ENCODE measurements around the gene VOPP1.
A peak's percentile ranks its signal among the peaks of the same experiment; 100 is the strongest.
"Not testable (repeated sequence)": the region's sequence is repeated elsewhere in the genome, so short reads cannot be mapped to it uniquely, and the experiment has no call there.

VOPP1 gene

DNA sequence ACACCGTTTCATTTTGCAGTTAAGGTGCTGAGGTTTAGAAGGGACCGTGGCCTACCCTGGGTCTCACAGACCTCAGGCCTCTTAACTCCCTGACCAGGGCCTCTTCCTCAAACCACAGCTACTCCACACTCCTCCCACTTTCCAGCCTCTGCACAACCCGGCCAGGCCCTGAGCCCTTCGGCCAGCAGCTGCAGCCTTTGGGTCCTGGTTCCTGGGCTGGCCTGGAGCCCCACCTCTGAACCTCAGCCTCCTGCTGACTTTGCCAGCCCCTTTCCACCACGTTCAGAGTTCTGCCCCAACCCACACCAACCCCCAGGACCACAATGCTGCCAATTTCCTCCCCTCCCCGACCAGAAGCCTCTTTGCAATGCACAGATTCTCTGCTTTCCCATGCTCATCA is 84.1 kb downstream of the VOPP1 start:
- DNase-seq (ENCODE audit: low read depth): no peak

DNA sequence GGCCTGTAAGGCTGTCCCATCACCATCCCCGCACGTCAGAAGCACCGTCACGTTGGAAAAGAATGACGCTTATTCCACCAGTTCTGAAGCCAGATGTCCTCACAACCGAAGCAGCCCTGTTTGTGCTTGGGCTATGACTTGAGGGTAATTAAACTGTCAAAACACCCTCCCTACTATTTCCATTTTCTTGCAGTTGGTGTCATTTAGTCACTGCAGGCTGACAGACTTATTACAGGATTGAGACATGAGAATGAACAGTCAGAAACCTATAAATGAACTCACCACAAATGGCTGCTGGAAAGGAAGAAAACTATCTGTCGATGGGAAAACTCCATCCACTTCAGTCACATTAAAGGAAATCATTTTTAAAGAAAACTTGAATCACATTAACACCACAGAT is 85.3 kb downstream of the VOPP1 start:
- DNase-seq (ENCODE audit: low read depth): no peak

DNA sequence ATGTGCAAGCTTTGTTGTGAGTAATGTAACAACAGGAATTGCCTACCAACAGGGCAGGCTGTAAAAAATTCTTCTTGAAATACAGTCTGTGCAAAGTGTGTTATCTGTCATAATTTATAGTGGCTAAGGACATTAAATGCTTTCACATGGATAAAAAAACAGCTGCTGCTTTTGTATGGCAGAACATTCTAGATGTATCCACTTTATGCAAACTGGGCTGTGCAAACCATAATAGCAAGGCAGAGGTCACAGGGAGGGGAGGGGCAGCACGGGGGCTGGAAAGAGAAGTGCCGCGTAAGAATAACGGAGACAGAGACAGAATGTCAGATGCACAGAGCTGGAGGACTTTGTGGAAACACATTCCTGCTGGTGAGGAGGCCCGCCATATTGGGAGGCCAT is 86.1 kb downstream of the VOPP1 start:
- no peak for DNase-seq (ENCODE audit: low read depth)

DNA sequence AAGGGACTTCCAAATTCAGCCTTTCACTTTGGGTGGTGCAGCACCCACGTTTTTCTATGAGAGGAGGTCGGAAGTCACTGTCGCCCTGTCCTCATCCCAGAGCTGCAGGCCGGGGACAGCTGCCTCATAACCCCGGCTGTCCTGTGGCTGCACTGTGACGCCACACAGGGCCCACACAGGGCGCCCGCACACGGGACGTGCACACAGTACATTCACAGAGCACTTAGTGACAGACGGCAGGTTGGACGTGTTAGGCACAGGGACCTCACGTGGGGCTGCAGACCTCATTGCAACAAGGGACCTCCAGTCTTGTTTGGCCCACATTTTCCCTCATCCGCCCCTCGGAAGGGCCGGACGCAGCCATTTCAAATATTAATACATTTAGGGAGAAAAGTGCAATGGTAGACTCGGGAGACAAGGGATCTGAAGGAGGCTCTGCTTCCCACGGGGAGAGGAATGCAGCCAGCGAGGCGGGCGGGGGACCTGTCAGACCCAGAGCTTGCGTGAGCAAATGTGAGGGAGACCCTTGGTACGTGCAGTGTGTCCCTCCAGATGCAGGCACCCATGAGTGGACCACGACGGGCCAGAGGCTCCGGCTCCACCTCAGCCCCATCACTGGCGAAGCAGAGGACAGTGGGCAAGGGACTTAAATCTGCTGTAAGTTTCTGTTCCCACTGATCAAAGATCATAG is 86.7 kb downstream of the VOPP1 start:
- DNase-seq (ENCODE audit: low read depth): no peak

DNA sequence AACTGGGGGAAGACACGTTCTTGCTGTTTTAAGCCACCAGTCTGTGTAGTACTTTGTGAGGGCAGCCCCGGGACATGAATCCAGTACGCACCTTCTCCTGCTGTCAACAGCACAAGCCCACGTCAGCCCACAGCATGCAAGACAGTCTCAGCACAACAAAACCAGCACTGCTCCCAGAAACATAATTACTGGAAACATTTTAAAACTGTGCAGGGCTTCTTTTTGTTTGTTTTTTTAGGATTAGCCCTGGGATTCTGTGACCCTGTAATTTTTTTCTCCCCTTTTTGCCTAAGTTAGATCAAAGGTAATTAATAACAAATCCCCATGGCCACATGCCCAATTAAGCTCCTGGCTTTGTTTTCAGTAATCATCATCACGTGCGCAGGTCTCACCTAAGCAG is 87.5 kb downstream of the VOPP1 start:
- no peak for DNase-seq (ENCODE audit: low read depth)

DNA sequence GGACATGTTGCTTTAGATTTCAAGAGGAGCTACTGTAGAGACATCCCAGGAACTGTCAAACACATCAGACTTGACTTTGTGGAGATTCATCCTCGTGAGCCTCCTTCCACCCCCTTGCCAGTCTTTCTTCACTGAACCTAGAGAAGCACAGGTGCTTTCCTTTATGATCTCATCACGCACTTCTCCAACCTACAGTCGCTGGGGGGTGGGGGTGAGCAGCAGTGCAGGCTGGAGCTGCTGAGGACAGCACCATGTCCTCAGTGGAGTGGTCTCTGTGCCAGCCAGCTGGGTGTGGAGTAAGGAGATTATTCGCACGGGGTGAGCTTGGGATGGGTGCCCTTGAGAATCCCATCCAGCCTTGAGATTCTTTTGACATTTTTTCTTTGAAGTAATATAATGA is 88.1 kb downstream of the VOPP1 start:
- DNase-seq (ENCODE audit: low read depth): no peak

DNA sequence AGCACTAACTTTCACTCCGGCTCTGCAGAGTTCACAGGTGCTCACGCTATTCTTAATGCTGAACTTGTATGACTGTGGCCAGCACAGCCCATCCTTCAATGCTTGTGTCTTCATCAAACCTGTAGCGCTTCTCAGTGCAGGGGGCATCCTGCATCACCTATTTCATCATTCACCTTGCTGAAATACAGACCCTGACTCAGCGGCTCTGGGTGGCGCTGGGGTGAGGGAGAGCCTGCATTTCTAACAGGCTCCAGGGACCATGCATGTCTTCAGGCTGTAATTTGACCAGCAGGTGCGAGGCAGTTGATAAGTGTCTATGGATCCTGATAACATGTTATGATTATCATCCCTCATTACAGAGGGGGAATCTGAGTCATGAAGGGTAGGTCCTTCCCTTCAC is 89.3 kb downstream of the VOPP1 start:
- no peak for DNase-seq (ENCODE audit: low read depth)

DNA sequence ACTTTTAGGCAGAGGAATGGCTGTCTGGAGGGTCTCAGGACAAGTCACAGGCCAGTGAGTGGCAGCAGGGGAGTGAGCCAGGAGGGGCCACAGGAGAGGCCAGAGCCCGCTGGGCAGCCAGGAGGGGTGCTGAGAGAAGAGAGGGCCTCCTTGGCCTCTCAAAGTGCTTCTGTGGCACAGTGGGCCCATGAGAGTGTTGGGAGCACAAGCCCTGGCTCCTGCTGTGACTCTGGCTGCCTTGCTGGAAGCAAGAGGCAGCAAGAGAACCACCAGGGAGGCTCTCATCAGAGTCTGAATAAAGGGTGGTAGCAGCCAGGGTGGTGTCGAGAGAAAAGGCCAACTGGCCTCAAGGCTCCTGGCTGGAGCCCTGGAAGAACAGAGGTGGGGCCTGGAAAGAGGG is 91.1 kb downstream of the VOPP1 start:
- no peak for DNase-seq (ENCODE audit: low read depth)

DNA sequence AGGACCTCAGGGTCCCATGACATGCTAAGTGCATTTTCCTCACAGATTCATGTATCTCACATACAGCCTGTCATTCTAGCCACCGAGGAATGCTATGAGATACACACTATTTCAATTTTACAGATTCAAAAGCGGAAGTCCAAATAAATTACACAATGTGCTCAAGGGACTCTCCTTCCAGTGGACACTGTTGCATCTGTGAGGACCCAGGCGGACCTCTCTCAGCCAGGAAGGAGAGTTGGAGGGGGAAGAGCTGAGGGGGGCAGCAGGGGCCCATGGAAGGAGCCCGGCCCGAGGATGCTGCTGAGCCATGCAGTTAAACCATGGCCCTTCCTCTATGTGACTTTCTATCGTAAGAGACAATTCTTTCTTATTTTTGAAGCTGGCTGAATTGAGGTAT is 93.6 kb downstream of the VOPP1 start:
- DNase-seq (ENCODE audit: low read depth): no peak

DNA sequence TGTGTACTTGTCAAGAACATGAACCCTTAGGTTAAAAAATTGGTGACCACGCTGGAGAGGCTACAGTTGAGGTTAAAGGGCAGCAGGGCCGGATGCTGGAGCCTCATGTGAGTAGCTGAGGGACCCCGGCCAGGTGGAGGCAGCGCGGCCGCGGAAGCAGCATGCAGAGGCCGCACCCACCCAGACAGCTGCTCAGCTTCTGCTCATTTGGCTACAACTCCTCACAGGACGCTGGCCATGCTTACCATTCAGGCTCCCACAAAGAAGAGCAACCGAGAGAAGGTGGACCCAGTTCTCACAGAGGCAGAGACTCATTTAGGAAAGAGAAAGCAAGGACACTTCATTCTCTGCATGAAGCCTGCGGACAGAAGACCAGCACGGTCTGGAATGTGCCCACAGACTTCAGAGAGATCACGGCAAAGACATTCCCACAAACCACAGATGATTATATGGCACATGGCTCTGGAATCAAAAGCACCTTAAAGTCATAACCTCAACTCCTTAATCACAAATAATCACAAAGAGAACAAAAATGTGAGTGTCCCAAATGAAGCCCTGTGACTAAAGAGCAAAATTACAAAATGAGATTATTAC is 94.4 kb downstream of the VOPP1 start:
- peak; percentile 50 for DNase-seq (ENCODE audit: low read depth)

DNA sequence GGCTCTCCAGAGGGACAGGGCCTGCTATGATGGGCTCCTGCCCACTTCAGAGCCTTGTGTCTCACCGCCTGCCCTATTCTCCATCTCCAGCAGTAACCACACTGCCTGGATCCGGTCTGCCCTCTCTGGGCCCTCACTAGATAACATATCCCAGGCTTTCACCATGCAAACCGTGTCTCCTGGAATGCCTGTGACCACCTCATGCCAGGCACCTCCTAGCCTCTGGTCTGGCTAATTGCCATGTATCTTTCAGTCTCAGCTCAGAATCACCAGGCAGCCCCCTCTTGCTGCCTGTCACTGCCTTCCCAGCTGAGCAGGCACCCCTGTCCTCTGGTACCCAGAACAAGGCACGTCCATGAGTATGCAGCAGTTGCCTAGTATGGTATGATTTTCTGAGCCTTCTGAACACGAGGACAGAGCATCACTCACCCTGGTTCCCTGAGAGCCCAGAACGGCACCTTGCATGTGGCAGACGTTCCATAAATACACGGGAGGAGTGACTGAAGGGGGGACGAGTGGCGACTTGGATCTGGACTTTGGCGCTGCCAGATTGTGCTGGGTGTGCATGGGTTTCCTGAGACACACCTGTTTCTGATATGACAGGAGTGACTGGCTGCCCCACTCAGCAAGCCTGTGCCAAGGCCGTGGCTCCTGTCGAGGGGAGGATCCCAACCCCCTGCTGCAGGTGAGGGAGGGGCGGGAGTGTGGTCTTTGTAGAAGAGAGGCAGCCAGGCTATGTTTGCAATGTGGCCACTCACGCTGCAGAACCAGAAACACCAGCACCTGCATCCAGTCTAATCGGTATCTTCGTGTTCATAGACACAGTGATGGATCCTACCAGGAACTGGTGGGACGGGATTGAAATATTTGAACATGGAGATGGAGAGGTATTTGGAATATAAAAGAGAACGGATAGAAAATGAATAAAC is 95.2 kb downstream of the VOPP1 start:
- no peak for DNase-seq (ENCODE audit: low read depth)

DNA sequence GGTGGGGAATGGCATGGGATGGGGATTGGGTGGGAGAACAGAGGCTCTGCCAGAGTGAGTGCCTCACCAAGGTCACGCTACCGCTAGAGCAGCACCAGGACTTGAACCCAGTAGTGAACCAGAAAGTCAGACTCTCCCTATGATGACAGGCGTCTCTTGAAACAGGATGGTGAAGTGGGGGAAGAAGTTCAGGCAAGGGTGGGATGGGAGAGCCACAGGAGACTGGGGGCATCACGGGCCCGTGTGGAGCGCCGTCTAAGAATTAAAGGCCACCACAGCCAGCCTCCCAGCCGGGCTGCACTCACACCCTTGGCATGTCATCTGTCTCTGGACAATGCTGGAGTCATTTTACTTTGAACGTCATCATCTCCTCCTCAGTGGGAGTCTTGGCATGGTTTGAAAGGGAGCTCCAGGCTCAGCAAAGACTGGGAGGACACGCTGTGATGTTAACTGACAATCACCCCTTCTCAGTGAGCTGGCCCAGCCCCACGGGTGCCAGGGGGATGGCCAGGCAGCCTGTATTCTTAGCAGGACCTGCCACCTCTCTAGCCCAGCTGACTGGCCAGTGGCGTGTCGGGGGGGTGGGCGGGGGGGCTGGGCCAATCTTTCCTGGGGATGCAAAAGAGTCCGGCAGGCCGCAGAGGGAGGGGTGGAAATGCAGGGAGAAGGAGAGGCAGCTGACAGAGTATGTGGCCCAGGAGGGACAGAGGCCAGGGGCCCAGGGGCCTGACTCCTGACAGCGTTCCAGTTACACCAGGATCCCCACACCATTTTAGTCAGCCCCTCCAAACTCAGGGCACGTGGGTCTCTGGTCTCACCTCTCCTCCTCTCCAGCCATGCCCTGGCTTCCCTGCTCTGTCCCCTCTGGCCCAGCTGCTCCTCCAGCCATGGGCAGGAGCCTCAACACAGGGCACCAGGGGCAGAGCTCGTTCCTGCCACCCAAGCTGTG is 96.2 kb downstream of the VOPP1 start:
- no peak for DNase-seq (ENCODE audit: low read depth)

DNA sequence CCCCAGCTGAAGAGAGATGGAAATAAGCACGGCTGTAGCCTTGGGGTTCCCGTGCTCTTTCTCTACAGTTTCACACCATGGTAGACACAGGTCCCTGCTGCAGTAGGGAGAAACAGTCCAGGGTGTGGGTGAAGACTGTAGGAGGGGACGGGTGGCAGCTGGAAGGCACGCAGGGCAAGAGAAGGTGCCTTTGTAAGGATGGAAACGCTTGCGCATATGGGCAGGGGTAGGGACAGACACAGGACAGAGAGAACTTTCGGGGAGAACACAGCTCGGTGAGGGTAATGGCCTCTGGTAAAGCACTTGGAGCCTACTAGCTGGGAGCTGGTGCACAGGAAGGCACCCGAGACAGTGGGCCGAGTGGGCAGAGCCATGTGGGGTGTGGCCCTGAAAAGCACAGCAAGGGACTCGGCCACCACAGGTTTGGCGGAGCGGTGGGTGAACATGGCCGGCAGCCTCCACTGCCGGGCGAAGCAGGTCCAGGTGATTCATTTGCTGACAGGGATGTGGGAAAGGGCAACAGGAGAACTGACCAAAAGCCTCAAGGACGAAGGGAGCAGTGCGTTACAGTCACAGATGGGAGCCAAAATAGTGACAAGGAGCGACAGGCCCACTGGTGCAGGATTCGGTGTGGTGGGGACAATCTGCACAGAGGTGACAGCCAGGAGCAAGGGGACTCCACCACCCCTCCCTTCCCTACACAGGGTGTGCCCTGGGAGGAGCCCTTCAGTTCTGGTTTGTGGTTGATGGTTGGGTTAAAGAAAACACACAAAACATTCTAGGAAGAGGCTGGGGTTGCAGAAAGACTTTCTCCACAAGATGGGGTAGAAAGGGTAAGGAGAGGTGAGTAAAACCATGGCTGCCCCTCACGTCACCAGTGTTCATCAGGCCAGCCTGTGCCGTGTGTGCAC is 97.1 kb downstream of the VOPP1 start:
- no peak for DNase-seq (ENCODE audit: low read depth)

DNA sequence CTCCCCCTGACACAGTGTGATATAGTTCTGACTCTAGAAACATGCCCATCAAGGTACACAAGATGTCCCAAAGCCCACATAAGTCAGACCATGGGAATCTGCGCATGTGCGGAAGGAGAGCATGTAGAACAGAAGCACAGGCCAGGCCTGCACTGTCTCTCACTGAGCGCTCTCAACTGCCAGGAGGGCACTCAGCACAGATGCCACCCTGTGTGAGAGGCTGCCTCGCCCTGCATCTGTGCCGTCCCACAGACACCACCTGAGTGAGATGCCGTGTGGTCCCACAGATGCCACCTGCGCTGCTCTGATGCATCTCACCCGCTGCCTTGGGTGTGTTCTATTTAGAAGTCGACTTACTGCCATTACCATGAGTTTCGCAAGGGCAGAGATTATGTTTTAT is 98.4 kb downstream of the VOPP1 start:
- no peak for DNase-seq (ENCODE audit: low read depth)

DNA sequence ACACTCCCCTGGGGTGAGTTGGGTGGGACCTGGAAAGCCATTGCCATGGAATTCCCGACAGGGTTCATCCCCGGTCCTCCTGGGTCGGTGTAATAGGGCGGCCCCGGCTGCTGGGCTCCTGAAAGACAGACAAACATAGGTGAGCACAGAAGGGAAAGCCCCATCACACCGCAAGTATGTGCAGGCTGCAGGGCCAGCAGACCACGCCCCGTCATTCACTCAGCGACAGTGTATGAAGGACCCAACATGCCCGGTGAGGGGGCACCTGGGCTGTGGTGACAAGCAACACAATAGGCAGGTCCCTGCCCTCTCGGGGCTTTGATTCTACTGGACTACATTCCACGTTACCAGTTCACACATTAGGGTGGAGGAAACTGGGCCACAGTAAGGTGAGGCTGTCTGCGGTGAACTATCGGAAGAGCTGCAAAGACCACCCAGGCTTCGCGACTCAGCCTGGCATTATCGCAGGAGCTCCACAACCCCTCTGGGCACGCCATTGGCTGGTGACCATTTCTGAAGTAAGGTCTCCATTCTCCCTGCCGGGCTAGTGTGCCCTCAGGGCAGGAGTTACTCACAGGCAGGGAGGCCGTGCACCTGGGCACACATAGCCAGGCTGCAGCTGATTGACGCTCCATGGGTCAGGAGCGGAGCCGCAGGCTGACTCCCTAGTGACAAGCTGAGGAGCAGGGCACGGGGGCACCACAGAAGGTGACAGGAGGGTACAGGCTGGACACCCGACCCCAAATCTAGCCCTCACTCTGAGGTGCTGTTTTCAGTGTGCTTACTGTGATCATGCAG is 99.2 kb downstream of the VOPP1 start:
- DNase-seq (ENCODE audit: low read depth): no peak

DNA sequence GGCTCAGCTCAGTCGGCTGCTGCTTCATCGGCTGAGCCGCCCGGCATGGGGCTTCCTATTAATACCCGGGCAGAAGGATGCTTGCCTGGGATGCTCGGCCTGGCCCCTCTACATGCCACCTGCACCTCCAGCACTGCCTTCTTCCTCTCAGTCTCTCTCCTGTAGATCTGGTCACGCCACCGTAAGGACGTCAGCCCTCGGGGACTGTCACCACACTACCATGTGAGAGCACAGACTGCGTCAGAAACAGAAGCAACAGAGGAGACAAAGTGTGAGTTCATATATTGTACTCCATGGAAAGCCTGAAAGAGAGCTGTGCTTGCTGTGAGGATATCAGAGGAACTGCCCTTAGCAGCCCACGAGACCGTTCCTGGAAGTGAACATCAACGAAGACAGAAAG is 99.9 kb downstream of the VOPP1 start:
- not testable (repeated sequence) for DNase-seq (ENCODE audit: low read depth)

DNA sequence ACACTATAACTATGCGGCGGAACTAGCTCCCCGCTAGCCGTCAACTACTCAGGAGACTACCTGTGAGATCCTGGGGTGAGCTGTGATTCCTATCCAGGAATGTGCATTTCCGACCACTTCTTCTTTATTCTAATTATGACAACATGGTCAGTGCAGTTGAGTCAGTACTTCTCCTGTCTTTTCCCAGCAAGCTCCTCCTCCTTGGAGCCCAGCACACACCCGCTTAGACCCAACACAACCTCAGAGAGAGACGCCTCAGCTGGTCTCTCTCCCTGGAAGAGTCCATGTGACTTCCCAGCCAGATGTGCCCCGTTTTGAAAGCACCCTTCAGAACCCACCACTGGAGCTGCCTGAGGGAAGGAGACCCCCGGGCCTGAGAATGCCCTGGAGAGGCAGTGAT is 100.7 kb downstream of the VOPP1 start:
- not testable (repeated sequence) for DNase-seq (ENCODE audit: low read depth)

DNA sequence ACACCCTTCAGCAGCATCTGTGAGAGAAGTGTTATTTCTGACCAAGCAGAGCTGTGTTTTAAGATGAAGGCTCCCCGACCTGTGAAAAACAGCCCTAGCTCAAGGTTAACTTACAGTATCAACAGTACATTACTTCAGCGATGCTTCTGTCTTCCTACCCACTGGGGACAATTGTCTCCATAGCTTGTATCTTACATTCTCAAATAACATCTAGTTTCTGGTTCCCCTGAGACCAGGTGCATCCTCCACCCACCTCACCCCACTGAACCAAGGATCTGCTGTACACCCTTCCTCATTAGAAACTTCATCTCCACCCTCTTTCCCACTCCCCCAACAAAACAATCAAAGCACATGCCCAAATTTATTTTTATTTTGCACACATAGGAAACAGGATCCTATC is 102.0 kb downstream of the VOPP1 start:
- no peak for DNase-seq (ENCODE audit: low read depth)

DNA sequence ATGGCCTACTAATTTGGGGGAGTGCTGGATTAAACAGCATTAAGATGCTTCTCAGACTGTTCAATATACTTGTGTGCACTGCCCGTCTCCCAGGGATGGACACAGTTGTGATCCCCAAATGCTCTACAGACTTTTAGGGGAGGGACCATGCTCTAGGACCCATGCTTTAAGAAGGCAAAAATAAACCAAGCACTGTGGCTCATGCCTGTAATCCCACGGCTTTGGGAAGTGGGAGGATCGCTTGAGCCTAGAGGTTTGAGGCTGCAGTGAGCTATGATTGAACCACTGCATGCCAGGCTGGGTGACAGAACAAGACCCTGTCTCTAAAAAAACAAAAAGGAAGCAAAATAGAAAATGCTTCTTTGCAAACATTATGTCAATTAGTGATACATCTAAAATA is 102.6 kb downstream of the VOPP1 start:
- no peak for DNase-seq (ENCODE audit: low read depth)

DNA sequence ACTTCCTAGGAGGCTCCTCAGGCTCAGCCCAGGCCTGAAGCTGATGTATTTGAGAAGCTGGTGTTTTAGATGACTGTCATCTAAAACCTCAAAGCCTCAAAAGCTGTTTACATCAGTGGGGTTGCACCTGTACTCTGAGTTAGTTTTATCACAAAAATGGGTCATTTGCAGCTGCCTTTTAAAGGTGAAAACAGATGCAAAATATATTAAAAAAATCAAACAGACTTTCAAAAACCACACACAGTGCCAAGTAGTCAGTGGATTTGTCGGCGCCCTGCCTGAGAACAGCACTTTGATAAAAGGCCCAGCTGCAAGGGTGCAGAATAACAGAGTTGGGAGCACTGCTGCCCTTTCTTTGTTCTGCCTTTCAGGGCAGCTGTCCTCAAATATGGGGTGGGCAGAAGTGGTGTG is 103.0 kb downstream of the VOPP1 start:
- no peak for DNase-seq (ENCODE audit: low read depth)
